ENCODE measurements around the gene PTPRN2. TPM values are rescaled to one million over a fixed set of nuclear protein-coding genes. Genes with fewer than 3 reads are reported as not detected.

Gene PTPRN2
- total RNA-seq, 1 experiment from 2014 or later = 2.1 TPM

DNA sequence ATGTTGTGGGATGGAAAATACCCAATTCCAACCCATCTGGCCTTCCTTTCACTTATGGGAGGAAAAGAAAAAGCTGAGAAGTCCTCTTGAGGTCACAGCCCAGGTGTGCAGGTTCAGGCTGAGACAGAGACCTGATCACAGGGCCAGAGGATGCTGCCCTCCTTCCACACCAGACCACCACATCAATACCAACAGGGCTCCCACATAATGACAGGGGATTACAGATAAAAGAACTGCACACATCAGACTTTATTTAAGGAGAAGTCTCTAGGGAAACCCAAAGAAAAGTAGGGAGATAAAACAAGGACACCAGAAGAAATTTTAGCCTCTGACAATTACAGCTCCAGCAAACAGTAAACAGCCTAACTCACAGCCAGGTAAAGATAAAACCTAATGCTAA lies 548.4 kb downstream of the PTPRN2 start (continued):
- TF ChIP-seq, protein P1, sequence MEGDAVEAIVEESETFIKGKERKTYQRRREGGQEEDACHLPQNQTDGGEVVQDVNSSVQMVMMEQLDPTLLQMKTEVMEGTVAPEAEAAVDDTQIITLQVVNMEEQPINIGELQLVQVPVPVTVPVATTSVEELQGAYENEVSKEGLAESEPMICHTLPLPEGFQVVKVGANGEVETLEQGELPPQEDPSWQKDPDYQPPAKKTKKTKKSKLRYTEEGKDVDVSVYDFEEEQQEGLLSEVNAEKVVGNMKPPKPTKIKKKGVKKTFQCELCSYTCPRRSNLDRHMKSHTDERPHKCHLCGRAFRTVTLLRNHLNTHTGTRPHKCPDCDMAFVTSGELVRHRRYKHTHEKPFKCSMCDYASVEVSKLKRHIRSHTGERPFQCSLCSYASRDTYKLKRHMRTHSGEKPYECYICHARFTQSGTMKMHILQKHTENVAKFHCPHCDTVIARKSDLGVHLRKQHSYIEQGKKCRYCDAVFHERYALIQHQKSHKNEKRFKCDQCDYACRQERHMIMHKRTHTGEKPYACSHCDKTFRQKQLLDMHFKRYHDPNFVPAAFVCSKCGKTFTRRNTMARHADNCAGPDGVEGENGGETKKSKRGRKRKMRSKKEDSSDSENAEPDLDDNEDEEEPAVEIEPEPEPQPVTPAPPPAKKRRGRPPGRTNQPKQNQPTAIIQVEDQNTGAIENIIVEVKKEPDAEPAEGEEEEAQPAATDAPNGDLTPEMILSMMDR (IDR thresholded peaks at IDR 0.05 in 2 of 3, conservative IDR thresholded peaks at IDR 0.05 in 1 of 3; ENCODE audit: borderline replicate concordance in 1 of 3, insufficient read depth in 1 of 3, low read depth in 2 of 3, low read length in 2 of 3) = no peak
- no peak for TF ChIP-seq SIN3A (IDR thresholded peaks at IDR 0.05; ENCODE audit: low read depth)
- TF ChIP-seq EGR1 (IDR thresholded peaks at IDR 0.05; ENCODE audit: low read depth) = no peak
- TF ChIP-seq ZFX (IDR thresholded peaks at IDR 0.05) = no peak
- no peak for TF ChIP-seq RAD21 (IDR thresholded peaks at IDR 0.05; ENCODE audit: low read depth)

DNA sequence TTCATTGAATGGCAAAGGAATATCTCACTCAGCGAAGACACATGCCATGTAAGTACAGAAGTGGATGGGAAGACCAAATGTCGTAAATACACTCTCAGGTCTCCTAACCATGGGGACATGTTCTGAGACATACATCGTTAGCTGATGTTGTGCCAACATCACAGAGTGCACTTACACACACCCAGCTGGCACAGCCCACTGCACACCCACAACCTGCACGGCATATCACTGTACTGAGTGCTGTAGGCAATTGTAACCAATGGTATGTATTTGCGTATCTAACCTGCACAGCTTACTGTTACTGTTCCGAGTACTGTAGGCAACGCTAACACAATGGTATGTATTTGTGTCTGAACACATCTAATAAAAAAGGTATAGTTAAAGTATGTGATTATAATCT lies 550.4 kb downstream of the PTPRN2 start:
- Histone ChIP-seq H3K79me2 (ENCODE audit: insufficient read depth, low read length) (no peaks in the 10 kb centered on the region), H3K4me2 (ENCODE audit: low read length) (no peak overlapping the region), H3K9me3 (ENCODE audit: control insufficient read depth in 1 of 2, insufficient read depth in 1 of 2, low read depth in 1 of 2, low read length in 2 of 2) (no peaks in the 10 kb centered on the region), H3K9ac (ENCODE audit: low read length) (no peak overlapping the region), H3K4me1 (ENCODE audit: control insufficient read depth in 1 of 2, insufficient read depth in 2 of 2, low read length in 2 of 2) (no peaks in the 10 kb centered on the region), H3K4me3 (replicated peaks in 1 of 2; ENCODE audit: low read depth in 1 of 2, low read length in 2 of 2) (no peak overlapping the region), H4K20me1 (ENCODE audit: insufficient read depth) (no peaks in the 10 kb centered on the region), H3K9me2 (ENCODE audit: insufficient read depth) (no peaks in the 10 kb centered on the region), H2AFZ (ENCODE audit: low read depth, low read length, poor library complexity, severe bottlenecking) (no peak overlapping the region), H3K27me3 (ENCODE audit: insufficient read depth, low read length) (peaks cover 20% of the 10 kb centered on the region), H3K27ac (ENCODE audit: low read depth, low read length) (no peak overlapping the region), H3K36me3 (ENCODE audit: control insufficient read depth in 1 of 2, insufficient read depth in 2 of 2, low read length in 2 of 2) (no peaks in the 10 kb centered on the region)
- intact Hi-C loops (cut with micrococcal nuclease) = no loop called here
- ChIA-PET POLR2A (no interaction called here), RAD21 (ENCODE audit: low non-redundant PET in 1 of 2, low total read pairs in 2 of 2, uncharacterized antibody in 2 of 2, unreplicated experiment in 2 of 2) (no interaction called here), CTCF (no interaction called here)
- TF ChIP-seq, protein P2, sequence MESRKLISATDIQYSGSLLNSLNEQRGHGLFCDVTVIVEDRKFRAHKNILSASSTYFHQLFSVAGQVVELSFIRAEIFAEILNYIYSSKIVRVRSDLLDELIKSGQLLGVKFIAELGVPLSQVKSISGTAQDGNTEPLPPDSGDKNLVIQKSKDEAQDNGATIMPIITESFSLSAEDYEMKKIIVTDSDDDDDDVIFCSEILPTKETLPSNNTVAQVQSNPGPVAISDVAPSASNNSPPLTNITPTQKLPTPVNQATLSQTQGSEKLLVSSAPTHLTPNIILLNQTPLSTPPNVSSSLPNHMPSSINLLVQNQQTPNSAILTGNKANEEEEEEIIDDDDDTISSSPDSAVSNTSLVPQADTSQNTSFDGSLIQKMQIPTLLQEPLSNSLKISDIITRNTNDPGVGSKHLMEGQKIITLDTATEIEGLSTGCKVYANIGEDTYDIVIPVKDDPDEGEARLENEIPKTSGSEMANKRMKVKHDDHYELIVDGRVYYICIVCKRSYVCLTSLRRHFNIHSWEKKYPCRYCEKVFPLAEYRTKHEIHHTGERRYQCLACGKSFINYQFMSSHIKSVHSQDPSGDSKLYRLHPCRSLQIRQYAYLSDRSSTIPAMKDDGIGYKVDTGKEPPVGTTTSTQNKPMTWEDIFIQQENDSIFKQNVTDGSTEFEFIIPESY (IDR thresholded peaks at IDR 0.05; ENCODE audit: extremely low read depth, insufficient replicate concordance, low read length) = no peak
- TF ChIP-seq ZFX (IDR thresholded peaks at IDR 0.05) (no peak), EZH2 (IDR thresholded peaks at IDR 0.05) (no peak), YY1 (IDR thresholded peaks at IDR 0.05; ENCODE audit: extremely low read depth, insufficient replicate concordance, low read depth, low read length) (no peak), SRF (IDR thresholded peaks at IDR 0.05; ENCODE audit: low read depth) (no peak), EGR1 (IDR thresholded peaks at IDR 0.05; ENCODE audit: low read depth) (no peak), EZH2phosphoT487 (IDR thresholded peaks at IDR 0.05; ENCODE audit: borderline replicate concordance) (no peak), CEBPB (IDR thresholded peaks at IDR 0.05; ENCODE audit: low read depth) (no peak), TCF7L2 (IDR thresholded peaks at IDR 0.05; ENCODE audit: borderline replicate concordance, extremely low read depth, insufficient read depth, insufficient read length) (no peak), JUND (IDR thresholded peaks at IDR 0.05) (no peak), RAD21 (IDR thresholded peaks at IDR 0.05; ENCODE audit: low read depth) (no peak)
- TF ChIP-seq, protein P3, sequence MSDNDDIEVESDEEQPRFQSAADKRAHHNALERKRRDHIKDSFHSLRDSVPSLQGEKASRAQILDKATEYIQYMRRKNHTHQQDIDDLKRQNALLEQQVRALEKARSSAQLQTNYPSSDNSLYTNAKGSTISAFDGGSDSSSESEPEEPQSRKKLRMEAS (IDR thresholded peaks at IDR 0.05) = no peak
- TF ChIP-seq, protein P4, sequence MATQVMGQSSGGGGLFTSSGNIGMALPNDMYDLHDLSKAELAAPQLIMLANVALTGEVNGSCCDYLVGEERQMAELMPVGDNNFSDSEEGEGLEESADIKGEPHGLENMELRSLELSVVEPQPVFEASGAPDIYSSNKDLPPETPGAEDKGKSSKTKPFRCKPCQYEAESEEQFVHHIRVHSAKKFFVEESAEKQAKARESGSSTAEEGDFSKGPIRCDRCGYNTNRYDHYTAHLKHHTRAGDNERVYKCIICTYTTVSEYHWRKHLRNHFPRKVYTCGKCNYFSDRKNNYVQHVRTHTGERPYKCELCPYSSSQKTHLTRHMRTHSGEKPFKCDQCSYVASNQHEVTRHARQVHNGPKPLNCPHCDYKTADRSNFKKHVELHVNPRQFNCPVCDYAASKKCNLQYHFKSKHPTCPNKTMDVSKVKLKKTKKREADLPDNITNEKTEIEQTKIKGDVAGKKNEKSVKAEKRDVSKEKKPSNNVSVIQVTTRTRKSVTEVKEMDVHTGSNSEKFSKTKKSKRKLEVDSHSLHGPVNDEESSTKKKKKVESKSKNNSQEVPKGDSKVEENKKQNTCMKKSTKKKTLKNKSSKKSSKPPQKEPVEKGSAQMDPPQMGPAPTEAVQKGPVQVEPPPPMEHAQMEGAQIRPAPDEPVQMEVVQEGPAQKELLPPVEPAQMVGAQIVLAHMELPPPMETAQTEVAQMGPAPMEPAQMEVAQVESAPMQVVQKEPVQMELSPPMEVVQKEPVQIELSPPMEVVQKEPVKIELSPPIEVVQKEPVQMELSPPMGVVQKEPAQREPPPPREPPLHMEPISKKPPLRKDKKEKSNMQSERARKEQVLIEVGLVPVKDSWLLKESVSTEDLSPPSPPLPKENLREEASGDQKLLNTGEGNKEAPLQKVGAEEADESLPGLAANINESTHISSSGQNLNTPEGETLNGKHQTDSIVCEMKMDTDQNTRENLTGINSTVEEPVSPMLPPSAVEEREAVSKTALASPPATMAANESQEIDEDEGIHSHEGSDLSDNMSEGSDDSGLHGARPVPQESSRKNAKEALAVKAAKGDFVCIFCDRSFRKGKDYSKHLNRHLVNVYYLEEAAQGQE (IDR thresholded peaks at IDR 0.05; ENCODE audit: low read depth) = no peak
- BruUV-seq (replicated peaks) = no TSS peak
- DNase-seq (ENCODE audit: low read depth, low spot score) = no peak
- no peak for ATAC-seq
